K562 (cell line): ENCODE results near the gene RNF151. TPM values are rescaled to one million over a fixed set of nuclear protein-coding genes. Genes with fewer than 3 reads are reported as not detected.

Source experiments
- ARID2 ChIP-seq: fragments of 450-650 bp; IDR thresholded peaks from 2 replicates; pipeline ENCODE4 v1.6.1; 2017; ENCODE audit warnings: antibody characterized with exemption, mild to moderate bottlenecking
- CBFA2T2 ChIP-seq: fragments of 450-650 bp; conservative IDR thresholded peaks from 2 replicates; pipeline ENCODE4 v1.6.1; 2017; ENCODE audit warnings: mild to moderate bottlenecking
- EGR1 ChIP-seq: fragments of 450-650 bp; conservative IDR thresholded peaks from 2 replicates; pipeline ENCODE4 v1.6.1; 2017; ENCODE audit warnings: mild to moderate bottlenecking
- FOXP1 ChIP-seq: sonication (generic); formaldehyde crosslinking; IDR thresholded peaks from 2 replicates; pipeline ENCODE4 v1.8.0; 2022; ENCODE audit warnings: mild to moderate bottlenecking, missing genetic modification reagents
- HDAC6 ChIP-seq: IDR thresholded peaks from 2 replicates; pipeline ENCODE4 v1.6.1; 2012; ENCODE audit warnings: low read depth, mild to moderate bottlenecking, control low read depth, inconsistent platforms, low read length, moderate library complexity
- LEF1 ChIP-seq: fragments of 450-650 bp; IDR thresholded peaks from 2 replicates; pipeline ENCODE4 v1.6.1; 2016; ENCODE audit warnings: mild to moderate bottlenecking
- MCM7 ChIP-seq, 2 experiments: fragments of 450-650 bp; IDR thresholded peaks; 2 replicates each; pipeline ENCODE4 v1.6.1; 2016 to 2018
- MED1 ChIP-seq: sonication (generic); formaldehyde crosslinking; IDR thresholded peaks from 2 replicates; pipeline ENCODE4 v1.8.1; 2023; ENCODE audit warnings: missing genetic modification reagents, borderline replicate concordance
- MYBL2 ChIP-seq, 2 experiments: fragments of 450-650 bp in 1 of 2; sonication (generic) in 1 of 2; formaldehyde crosslinking in 1 of 2; IDR thresholded peaks; 2 replicates each; pipeline versions ENCODE4 v1.6.1 to v1.8.1; 2017 to 2022; ENCODE audit warnings: borderline replicate concordance in 1 of 2, inconsistent platforms in 1 of 2, low read depth in 1 of 2, mild to moderate bottlenecking in 1 of 2, missing genetic modification reagents in 1 of 2, moderate library complexity in 1 of 2
- NFATC3 ChIP-seq: fragments of 450-650 bp; IDR thresholded peaks from 2 replicates; pipeline ENCODE4 v1.6.1; 2017; ENCODE audit warnings: mild to moderate bottlenecking
- OTX1 ChIP-seq: fragments of 450-650 bp; formaldehyde crosslinking; IDR thresholded peaks from 2 replicates; pipeline ENCODE4 v1.4.0; 2022; ENCODE audit warnings: mild to moderate bottlenecking
- PRMT5 ChIP-seq: sonication (generic); formaldehyde crosslinking; IDR thresholded peaks from 2 replicates; pipeline ENCODE4 v1.5.0; 2020; ENCODE audit warnings: missing genetic modification reagents
- SAFB2 ChIP-seq: fragments of 200-400 bp; formaldehyde crosslinking; IDR thresholded peaks from 2 replicates; pipeline ENCODE4 v1.6.1; 2018; ENCODE audit warnings: borderline replicate concordance, low read length, low read depth, moderate library complexity; ENCODE audit not compliant: severe bottlenecking
- STAT6 ChIP-seq: sonication (generic); formaldehyde crosslinking; IDR thresholded peaks from 2 replicates; pipeline ENCODE4 v1.8.1; 2023; ENCODE audit warnings: mild to moderate bottlenecking, missing genetic modification reagents
- TBP ChIP-seq: optimal IDR thresholded peaks from 2 replicates; pipeline ENCODE3; 2011; ENCODE audit warnings: low read depth, low read length, improper control_type of control experiment
- ZFP30 ChIP-seq: fragments of 250-450 bp; sonication (Bioruptor Pico); IDR thresholded peaks from 2 replicates; pipeline ENCODE4 v1.8.0; 2022; ENCODE audit warnings: moderate library complexity, mild to moderate bottlenecking, inconsistent platforms, borderline replicate concordance
- ZNF165 ChIP-seq: fragments of 250-450 bp; sonication (Bioruptor Pico); IDR thresholded peaks from 2 replicates; pipeline ENCODE4 v1.4.0; 2020; ENCODE audit warnings: borderline replicate concordance
- ZNF518B ChIP-seq: fragments of 250-450 bp; sonication (Bioruptor Pico); IDR thresholded peaks from 2 replicates; pipeline ENCODE4 v1.5.0; 2021; ENCODE audit warnings: mild to moderate bottlenecking, moderate library complexity
- ZNF589 ChIP-seq: fragments of 200-800 bp; sonication (Bioruptor generic); IDR thresholded peaks from 2 replicates; pipeline ENCODE4 v1.6.1; 2016; ENCODE audit warnings: low read depth, missing genetic modification characterization, missing compliant biosample characterization
- ZNF830 ChIP-seq: fragments of 250-450 bp; sonication (Bioruptor Pico); IDR thresholded peaks from 2 replicates; pipeline ENCODE4 v1.5.0; 2021; ENCODE audit warnings: mild to moderate bottlenecking
- polyA plus RNA-seq, 8 experiments: library from polyadenylated mRNA; depleted of rRNA in 4 of 8; stranded (reverse) in 5 of 8; unstranded in 3 of 8; fragments of >200 nt; fragmentation: Nextera tagmentation in 2 of 8; fragmentation: Illumina TruSeq in 1 of 8; extraction: Ambion mirVana in 2 of 8; extraction: Trizol in 1 of 8; gene quantifications; 2 replicates each; pipeline versions ENCODE4 v1.2.1 to v1.2.3, GENCODE V29; 2011 to 2014; ENCODE audit warnings: inconsistent platforms in 1 of 8, missing spikeins in 1 of 8
- total RNA-seq, 7 experiments: library from RNA; depleted of rRNA in 6 of 7; stranded (reverse); fragments of >200 nt in 6 of 7; fragmentation: Illumina TruSeq in 2 of 7; extraction: Trizol in 2 of 7; gene quantifications; 2 replicates each; pipeline versions ENCODE4 v1.2.1 to v1.2.3, GENCODE V29; 2011 to 2021; ENCODE audit warnings: low replicate concordance in 1 of 7
- TF ChIP-seq, protein P1 (sequence below): fragments of 250-450 bp; sonication (Bioruptor Pico); IDR thresholded peaks from 2 replicates; pipeline ENCODE4 v1.4.0; 2020

Gene RNF151
- total and polyA plus RNA-seq, 9 of the 15 experiments (the other 6 are each of a cell fraction or from before 2014, with no cell fraction given), result not detected

GRCh38 chr16:1964506-1965395, 1.9 kb upstream of the RNF151 start, which contains the start of gene RPS2 (continued):
- TF ChIP-seq STAT6 (peak; percentile 80; the same call in 1 of the 2 replicates), ARID2 (no peak), ZNF830 (CRISPR knock-in tag) (0 out of 2 replicates have a peak, but pooled peaks have one; percentile 93), OTX1 (CRISPR knock-in tag) (0 out of 2 replicates have a peak, but pooled peaks have one; percentile 49), FOXP1 (peak; percentile 86; the same call in 1 of the 2 replicates), MCM7 (IDR thresholded peaks at IDR 0.05) (no peak), TBP (no peak), PRMT5 (CRISPR knock-in tag) (no peak), ZFP30 (CRISPR knock-in tag) (no peak), CBFA2T2 (no peak), ZNF165 (CRISPR knock-in tag) (no peak), EGR1 (peak; percentile 100), LEF1 (peak; percentile 49; the same call in 1 of the 2 replicates), MYBL2 (IDR thresholded peaks at IDR 0.05; ENCODE audit: low read depth) (no peak), MYBL2 (CRISPR knock-in tag; IDR thresholded peaks at IDR 0.05; ENCODE audit: borderline replicate concordance) (no peak), SAFB2 (no peak), HDAC6 (0 out of 2 replicates have a peak, but pooled peaks have one; percentile 81), ZNF589 (CRISPR knock-in tag) (no peak), MED1 (no peak), ZNF518B (no peak), NFATC3 (no peak)
- TF ChIP-seq, protein P1, sequence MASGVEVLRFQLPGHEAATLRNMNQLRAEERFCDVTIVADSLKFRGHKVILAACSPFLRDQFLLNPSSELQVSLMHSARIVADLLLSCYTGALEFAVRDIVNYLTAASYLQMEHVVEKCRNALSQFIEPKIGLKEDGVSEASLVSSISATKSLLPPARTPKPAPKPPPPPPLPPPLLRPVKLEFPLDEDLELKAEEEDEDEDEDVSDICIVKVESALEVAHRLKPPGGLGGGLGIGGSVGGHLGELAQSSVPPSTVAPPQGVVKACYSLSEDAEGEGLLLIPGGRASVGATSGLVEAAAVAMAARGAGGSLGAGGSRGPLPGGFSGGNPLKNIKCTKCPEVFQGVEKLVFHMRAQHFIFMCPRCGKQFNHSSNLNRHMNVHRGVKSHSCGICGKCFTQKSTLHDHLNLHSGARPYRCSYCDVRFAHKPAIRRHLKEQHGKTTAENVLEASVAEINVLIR (CRISPR knock-in tag), result peak; percentile 89
